NCI-H2107 (cell line): ENCODE measurements around the gene IL13RA1.
"Not testable (repeated sequence)": the region's sequence is repeated elsewhere in the genome, so short reads cannot be mapped to it uniquely, and the experiment has no call there.

ENCODE experiments used
- DNase-seq: peaks from one replicate; lab custom pipeline; 2025; lab: John Stamatoyannopoulos, UW

The IL13RA1 gene

GRCh38 chrX:118729042-118729652 lies 1.7 kb downstream of the IL13RA1 start:
- DNase-seq: no peak

GRCh38 chrX:118730500-118731247 lies 3.3 kb downstream of the IL13RA1 start:
- no peak for DNase-seq

GRCh38 chrX:118732551-118732950 lies 5.1 kb downstream of the IL13RA1 start:
- not testable (repeated sequence) for DNase-seq

GRCh38 chrX:118734909-118735308 lies 7.5 kb downstream of the IL13RA1 start:
- no peak for DNase-seq

- no peak for DNase-seq
Measured at GRCh38 chrX:118736394-118737010, 9.1 kb downstream of the IL13RA1 start.

DNA sequence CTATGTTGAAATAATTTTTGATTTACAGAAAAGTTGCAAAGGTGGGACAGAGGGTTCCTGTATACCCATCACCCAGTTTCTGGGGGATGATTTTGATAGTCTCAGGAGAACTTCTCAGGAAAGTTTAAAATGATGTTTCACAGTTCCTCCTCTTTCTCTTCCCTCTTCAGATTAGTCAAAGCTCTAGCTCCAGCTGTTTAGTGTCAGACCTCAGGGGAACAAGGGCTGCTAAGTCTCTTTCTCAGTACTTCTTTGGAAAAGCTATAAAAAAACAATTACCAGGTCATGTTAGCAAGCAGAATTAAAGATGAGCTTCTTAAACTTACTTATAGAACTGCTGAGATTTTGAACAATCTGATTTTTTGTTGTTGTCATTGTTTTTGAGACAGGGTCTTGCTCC lies 12.2 kb downstream of the IL13RA1 start:
- no peak for DNase-seq

DNA sequence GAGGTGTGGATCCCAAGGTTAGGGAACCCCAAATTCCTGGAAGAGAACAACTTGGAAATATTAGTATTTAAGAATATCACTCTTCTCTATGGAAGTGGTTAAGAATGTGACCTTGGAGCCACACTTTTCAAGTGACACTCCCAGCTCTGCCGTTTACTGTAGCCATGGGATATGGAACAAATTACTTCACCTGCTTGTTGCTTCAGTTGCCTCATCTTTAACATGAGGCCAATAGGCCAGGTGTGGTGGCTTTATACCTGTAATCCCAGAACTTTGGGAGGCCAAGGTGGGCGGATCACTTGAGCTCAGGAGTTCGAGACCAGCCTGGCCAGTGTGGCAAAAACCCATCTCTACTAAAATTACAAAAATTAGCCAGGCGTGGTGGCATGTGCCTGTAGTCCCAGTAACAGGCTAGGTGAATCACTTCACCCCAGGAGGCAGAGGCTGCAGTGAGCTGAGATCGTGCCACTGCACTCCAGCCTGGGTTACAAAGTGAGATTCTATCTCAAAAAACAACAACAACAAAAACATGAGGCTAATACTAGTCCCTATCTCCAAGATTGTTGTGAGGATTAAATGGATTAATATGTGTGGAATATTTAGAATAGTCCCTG lies 13.0 kb downstream of the IL13RA1 start:
- no peak for DNase-seq

- DNase-seq: no peak
Measured at GRCh38 chrX:118742176-118742575, 14.8 kb downstream of the IL13RA1 start.

DNA sequence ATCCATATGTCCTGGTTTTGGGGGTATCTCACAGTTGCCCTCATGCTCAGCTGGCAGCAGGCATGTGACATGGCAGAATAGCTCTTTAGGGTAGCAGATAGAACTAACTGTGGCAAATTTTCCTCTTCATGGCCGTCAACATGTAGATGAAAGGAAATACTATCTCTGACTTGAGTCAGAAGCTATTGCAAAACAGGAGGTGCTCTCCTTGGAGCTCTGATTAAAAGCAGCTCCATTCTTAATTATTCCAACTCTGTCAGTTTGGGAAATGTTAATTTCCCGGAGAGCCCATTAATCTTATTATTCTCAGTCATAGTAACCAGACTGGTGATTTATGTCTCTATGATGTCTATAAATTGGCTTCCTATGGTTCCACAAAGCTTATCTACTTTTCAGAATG lies 18.2 kb downstream of the IL13RA1 start:
- DNase-seq: no peak

DNA sequence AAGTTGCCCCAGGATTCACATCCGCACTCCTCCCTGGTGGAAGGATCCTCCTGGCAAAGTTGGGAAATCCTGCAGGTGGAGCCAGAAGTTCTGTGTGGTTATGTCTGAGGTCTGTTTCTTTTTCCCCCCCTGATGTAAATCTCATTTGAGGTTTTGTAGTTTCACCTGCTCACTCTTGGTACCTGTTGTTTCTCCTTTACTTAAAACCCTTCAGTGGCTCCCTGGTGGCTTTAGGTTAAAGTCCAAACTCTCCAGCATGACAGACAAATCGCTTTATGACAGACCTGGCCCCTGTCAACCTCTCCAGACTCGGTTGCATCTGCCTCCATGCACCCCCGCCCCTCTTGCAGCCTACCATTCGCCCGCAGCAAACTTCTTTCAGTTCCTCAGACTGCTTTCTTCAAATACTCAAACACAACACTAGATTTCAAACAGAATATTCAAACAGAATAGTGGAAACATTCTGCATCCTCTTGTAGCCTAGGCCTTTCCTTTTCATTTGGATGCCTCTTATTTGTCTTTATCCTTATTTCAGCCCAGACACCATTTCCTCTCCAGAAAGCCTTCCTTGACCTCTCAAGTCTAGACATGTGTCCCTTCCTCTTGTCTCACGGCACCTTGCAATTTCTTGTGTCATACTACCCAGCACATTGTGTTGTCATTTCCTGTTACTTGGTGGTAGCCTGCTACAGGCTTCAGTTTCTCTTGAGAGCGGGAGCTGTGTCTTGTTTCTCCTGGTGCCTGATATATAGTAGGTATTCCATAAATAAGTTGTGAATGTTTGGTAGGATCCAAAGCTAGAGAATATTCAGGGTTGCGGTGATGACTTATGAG lies 24.8 kb downstream of the IL13RA1 start:
- no peak for DNase-seq

DNA sequence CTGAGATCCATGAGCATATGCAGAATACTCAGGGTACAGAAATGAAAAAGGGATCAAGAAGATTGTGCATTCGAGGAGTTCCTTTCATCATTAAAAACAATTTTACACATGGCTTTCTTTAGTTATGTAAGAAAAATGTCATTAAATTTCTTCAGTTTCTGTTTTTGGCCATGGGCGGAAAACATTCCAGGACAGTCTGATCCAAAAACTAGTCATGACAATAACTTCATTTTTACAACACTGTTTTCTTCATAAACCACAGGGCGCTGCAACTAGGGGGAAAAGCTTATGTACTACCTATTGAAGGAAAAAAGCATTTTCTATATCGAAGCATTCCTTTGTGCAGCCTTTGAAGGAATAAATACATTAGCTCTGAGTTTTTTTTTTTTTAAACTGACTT lies 28.2 kb downstream of the IL13RA1 start:
- DNase-seq: no peak

- DNase-seq: no peak
Measured at GRCh38 chrX:118756101-118756500, 28.7 kb downstream of the IL13RA1 start.

DNA sequence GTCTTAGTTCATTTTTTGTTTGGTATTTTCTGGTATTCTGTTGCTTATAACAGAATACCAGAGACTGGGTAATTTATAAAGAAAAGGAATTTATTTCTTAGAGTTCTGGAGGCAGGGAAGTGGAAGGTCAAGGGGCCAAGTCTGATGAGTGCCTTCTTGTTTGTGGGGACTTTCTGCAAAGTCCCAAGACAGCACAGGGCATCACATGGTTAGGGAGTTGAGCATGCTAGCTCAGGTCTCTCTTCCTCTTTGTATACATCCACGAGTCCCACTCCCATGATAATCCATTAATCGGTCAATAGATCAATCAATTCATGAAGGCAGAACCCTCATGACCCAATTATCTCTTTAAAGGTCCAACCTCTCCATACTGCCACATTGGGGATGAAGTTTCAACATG lies 31.1 kb downstream of the IL13RA1 start:
- DNase-seq: no peak

DNA sequence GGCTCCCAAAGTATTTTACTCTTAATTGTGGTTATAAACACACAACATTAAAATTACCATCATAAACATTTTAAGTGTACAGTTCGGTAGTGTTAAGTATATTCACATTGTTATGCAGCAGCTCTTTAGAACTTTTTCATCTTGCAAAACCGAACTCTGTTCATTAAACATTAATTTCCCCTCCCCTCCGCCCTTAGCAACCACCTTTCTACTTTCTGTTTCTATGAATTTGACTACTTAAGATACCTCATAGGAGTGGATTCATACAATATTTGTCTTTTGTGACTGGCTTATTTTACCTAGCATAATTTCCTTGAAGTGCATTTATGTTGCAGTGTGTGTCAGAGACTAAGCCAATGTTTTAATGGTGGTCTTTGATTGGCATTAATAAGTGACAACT lies 32.6 kb downstream of the IL13RA1 start:
- DNase-seq: no peak

DNA sequence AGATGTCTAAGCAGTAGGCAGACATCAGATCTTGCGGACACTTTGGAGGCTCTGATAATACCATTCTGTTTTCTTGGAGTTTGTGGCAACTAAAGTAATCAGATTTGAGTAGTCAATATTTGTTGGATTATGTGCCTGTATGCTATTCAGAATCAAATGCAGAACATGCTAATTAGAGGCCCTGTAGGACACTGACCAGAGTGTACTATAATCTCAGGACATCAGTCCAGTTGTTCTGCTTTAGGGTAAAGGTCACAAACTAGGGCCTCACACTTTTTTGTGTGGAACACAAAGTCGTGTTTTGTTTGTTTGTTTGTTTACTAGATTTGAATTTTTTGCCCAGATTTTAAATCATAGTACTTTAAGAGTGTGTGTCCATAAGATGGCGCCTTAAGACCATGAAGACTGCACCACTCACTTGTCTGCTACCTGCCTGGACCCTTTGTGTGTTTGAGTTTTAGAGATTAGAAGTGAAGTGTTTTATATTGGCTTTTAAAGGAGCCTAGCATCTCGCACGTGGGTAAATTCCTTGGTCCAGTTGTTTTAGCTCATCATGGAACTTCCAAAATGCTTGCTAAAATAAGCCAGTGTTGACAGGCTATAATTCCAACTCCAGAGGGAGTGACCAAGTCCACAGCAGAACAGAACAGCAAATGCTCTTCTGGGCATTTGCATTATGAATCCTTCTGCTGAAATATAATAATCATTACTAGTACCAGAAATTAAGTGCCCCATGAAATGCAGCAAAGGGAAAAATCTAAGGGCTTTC lies 34.7 kb downstream of the IL13RA1 start:
- peak; percentile 0 for DNase-seq

DNA sequence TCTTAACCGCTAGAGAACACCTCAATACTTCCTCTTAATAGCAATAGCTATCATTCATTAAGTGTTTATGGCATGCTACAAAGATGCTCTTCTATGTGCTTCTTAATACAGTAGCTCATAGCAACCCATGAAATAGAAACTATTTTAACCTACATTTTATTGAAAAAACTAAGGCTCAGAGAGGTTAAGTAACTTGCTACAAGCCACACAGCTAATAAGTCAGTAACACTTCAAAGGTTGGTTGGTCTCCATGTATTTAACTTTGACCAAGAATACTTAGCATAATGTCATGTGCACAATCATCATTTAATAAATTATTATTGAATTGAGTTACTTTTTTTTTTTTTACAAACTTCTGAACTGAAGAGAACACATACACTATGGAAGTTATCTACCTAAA lies 36.1 kb downstream of the IL13RA1 start:
- DNase-seq: no peak

GRCh38 chrX:118764122-118764521 lies 36.7 kb downstream of the IL13RA1 start:
- DNase-seq: no peak

- DNase-seq: no peak
Measured at GRCh38 chrX:118770133-118770760, 42.8 kb downstream of the IL13RA1 start.

GRCh38 chrX:118772051-118772450 lies 44.6 kb downstream of the IL13RA1 start:
- DNase-seq: no peak

GRCh38 chrX:118773782-118774181 lies 46.4 kb downstream of the IL13RA1 start:
- no peak for DNase-seq

DNA sequence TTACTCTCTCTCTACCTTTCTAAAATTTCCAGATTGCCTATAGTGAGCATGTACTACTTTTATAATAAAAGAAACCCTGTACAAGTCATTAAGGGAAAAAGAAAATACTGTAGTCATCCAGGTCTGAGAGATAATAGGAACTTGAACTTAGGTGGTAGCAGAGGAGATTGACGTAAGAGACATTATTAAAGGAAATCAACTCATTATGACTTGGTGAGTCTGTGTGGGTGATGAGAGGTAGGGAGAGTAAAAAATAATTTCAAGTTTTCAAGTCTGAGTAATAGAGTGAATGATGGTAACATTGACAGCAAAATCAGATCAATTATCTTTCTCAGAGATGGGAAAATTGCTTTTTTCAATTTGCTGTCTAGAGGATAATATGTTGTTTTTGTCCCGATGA lies 52.2 kb downstream of the IL13RA1 start:
- DNase-seq: no peak
